Trophoblast cell (in vitro differentiated cells and primary cell): ENCODE results near the gene ZFR2.

Experiments used
- DNase-seq, 2 donors: peaks; one replicate each; pipeline ENCODE4 v3.0.0-alpha.2; 2016
- H2AFZ ChIP-seq: 2 replicates; pipeline ENCODE4 v1.6.1; 2013; ENCODE audit warnings: low read length, moderate library complexity, mild to moderate bottlenecking; ENCODE audit not compliant: insufficient read depth, poor library complexity
- H2AK5ac ChIP-seq: 2 replicates; pipeline ENCODE4 v1.6.1; 2013; ENCODE audit warnings: mild to moderate bottlenecking, low read length
- H2BK120ac ChIP-seq: 2 replicates; pipeline ENCODE4 v1.6.1; 2013; ENCODE audit warnings: low read length, mild to moderate bottlenecking, moderate library complexity; ENCODE audit not compliant: insufficient read depth, poor library complexity
- H2BK12ac ChIP-seq: 2 replicates; pipeline ENCODE4 v1.6.1; 2013; ENCODE audit warnings: mild to moderate bottlenecking, low read length, moderate library complexity
- H2BK5ac ChIP-seq: 2 replicates; pipeline ENCODE4 v1.6.1; 2013; ENCODE audit warnings: low read length, low read depth, moderate library complexity, mild to moderate bottlenecking; ENCODE audit not compliant: poor library complexity
- H3K14ac ChIP-seq: 2 replicates; pipeline ENCODE4 v1.6.1; 2013; ENCODE audit warnings: mild to moderate bottlenecking, low read length
- H3K18ac ChIP-seq: 2 replicates; pipeline ENCODE4 v1.6.1; 2013; ENCODE audit warnings: mild to moderate bottlenecking, low read length
- H3K23ac ChIP-seq: 2 replicates; pipeline ENCODE4 v1.6.1; 2013; ENCODE audit warnings: low read length
- H3K27ac ChIP-seq: 2 replicates; pipeline ENCODE4 v1.5.1; 2013; ENCODE audit warnings: low read depth, mild to moderate bottlenecking, inconsistent platforms, low read length, moderate library complexity
- H3K27me3 ChIP-seq: 2 replicates; pipeline ENCODE4 v1.6.1; 2013; ENCODE audit warnings: inconsistent platforms, mild to moderate bottlenecking, low read length, moderate library complexity; ENCODE audit not compliant: insufficient read depth
- H3K36me3 ChIP-seq, 2 experiments: 1 replicate in 1 of 2; 2 replicates in 1 of 2; pipeline ENCODE4 v1.6.1; 2013; ENCODE audit warnings: low read length in 2 of 2, mild to moderate bottlenecking in 2 of 2, moderate library complexity in 1 of 2; ENCODE audit not compliant: insufficient read depth in 2 of 2, control insufficient read depth in 1 of 2
- H3K4ac ChIP-seq: 2 replicates; pipeline ENCODE4 v1.6.1; 2013; ENCODE audit warnings: low read depth, mild to moderate bottlenecking, low read length, moderate library complexity
- H3K4me1 ChIP-seq, 2 experiments: 1 replicate in 1 of 2; 2 replicates in 1 of 2; pipeline ENCODE4 v1.6.1; 2013; ENCODE audit warnings: low read length in 2 of 2, mild to moderate bottlenecking in 2 of 2, moderate library complexity in 1 of 2; ENCODE audit not compliant: insufficient read depth in 2 of 2, control insufficient read depth in 1 of 2
- H3K4me2 ChIP-seq: 2 replicates; pipeline ENCODE4 v1.6.1; 2013; ENCODE audit warnings: inconsistent platforms, mild to moderate bottlenecking, low read length, moderate library complexity
- H3K4me3 ChIP-seq: 2 replicates; pipeline ENCODE4 v1.5.1; 2013; ENCODE audit warnings: mild to moderate bottlenecking, low read depth, low read length, inconsistent platforms
- H3K79me1 ChIP-seq: one replicate; pipeline ENCODE4 v1.6.1; 2013; ENCODE audit warnings: low read length
- H3K79me2 ChIP-seq: 2 replicates; pipeline ENCODE4 v1.6.1; 2013; ENCODE audit warnings: low read length, mild to moderate bottlenecking; ENCODE audit not compliant: control insufficient read depth, insufficient read depth, poor library complexity
- H3K9ac ChIP-seq: 2 replicates; pipeline ENCODE4 v1.6.1; 2013; ENCODE audit warnings: mild to moderate bottlenecking, low read length
- H3K9me3 ChIP-seq: 2 replicates; pipeline ENCODE4 v1.6.1; 2013; ENCODE audit warnings: low read depth, mild to moderate bottlenecking, control low read depth, inconsistent platforms, low read length; ENCODE audit not compliant: insufficient read depth
- H4K12ac ChIP-seq: 2 replicates; pipeline ENCODE4 v1.6.1; 2013; ENCODE audit warnings: low read depth, mild to moderate bottlenecking, low read length, moderate library complexity
- H4K8ac ChIP-seq: 2 replicates; pipeline ENCODE4 v1.6.1; 2013; ENCODE audit warnings: low read depth, mild to moderate bottlenecking, low read length, moderate library complexity
- H4K91ac ChIP-seq: one replicate; pipeline ENCODE4 v1.6.1; 2013; ENCODE audit warnings: low read depth, mild to moderate bottlenecking, low read length, moderate library complexity
- WGBS: extraction: QIAGEN DNeasy Blood & Tissue Kit; methylation state at CpG from one replicate; pipeline ENCODE4 v1.1.7; 2013; ENCODE audit warnings: missing lambda C conversion rate; ENCODE audit not compliant: insufficient read length, insufficient coverage; ENCODE audit errors: extremely low coverage; 5-methylcytosine and 5-hydroxymethylcytosine counted together

ZFR2 gene

DNA sequence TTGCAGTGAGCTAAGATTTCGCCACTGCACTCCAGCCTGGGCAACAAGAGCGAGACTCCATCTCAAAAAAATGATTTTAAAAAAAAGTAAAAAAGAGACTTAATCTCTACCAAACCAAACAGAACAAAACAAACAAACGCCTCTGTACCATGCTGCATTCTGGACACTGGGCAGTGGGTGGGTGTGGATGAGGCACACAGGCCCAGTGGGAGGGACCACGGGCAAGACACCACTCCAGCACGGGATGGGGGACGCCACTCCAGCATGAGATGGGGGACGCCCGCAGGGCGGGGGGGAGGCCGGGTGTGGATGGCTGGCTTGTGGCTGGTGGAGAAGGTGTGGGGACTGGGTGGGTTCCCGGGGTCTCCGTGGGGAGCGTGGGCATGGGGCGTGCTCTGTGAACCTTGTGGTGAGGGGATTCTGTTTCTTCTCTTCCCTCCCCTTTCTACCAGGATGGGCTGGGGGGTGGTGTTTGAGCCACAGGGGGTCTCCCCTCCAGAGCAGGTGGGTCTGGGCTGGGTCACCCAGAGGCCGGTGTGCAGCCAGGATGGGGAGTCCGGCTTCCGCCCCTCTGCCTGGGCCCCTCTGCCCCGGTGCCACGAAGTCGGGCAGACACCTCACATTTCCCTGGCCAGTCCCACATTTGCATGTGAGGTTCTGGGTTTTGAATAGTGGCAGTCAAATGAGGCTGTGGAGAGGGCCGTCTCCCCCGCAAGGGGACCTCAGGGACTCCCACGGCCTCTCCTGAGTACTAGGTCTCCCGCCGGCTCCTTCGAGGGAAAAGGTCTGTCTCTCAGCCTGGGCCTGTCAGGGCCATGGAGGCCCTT is 58.7 kb downstream of the ZFR2 start:
- H2BK120ac ChIP-seq = no peak overlapping the region
- H4K91ac ChIP-seq = no peak overlapping the region
- no peaks in the 10 kb centered on the region for H3K4me1 ChIP-seq
- H4K8ac ChIP-seq = no peak overlapping the region
- no peak overlapping the region for H2BK5ac ChIP-seq
- no peak overlapping the region for H3K23ac ChIP-seq
- no peak overlapping the region for H3K14ac ChIP-seq
- H3K36me3 ChIP-seq = no peaks in the 10 kb centered on the region
- no peak for DNase-seq
- H3K9me3 ChIP-seq = peaks cover 6% of the 10 kb centered on the region
- no peak overlapping the region for H3K18ac ChIP-seq
- H3K4me3 ChIP-seq = no peak overlapping the region
- H2BK12ac ChIP-seq = no peak overlapping the region
- no peak overlapping the region for H2AFZ ChIP-seq
- H3K79me1 ChIP-seq = no peaks in the 10 kb centered on the region
- WGBS = no CpG with 5 or more reads among the region's 26 CpGs
- no peak overlapping the region for H3K4ac ChIP-seq
- H3K79me2 ChIP-seq = no peaks in the 10 kb centered on the region
- no peak overlapping the region for H3K27ac ChIP-seq
- H3K27me3 ChIP-seq = no peaks in the 10 kb centered on the region
- no peak overlapping the region for H4K12ac ChIP-seq
- H3K4me2 ChIP-seq = no peak overlapping the region
- no peak overlapping the region for H3K9ac ChIP-seq
- no peak overlapping the region for H2AK5ac ChIP-seq

DNA sequence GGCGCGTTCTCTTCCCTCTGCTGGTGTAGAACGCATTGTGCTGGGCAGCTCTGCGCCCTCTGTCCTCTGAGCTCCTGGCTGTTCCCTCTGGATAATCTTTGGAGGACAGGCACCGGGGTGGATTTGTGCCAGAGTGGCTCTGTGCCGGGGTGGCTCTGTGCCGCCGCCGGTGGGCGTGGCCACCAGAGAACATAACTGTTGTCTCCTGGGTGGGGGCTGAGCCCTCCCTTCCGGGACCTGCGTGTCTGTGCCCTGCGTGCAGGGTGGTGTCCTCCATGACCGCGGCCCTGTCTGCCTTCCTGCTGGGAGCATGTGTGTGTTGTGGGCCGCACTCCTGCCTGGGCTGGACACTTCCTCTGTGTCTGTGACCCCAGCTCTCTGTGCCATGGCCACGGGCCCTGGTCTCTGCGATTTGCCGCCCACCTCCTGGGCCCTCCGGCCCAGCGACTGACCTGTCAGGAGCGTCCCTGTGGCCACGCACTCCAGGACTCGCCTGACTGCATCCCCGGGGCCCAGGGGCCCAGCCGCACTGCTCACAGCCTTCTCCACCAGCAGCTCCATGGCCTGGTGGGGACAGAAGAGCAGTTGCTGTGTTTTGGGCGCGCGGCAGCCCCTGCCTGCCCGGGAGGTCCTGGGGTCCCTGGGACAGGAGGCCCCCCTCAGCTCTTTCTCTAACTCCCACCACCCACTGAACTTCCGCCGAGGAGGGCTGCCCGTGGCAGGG is 60.3 kb downstream of the ZFR2 start:
- no peak overlapping the region for H3K23ac ChIP-seq
- DNase-seq = no peak
- no peaks in the 10 kb centered on the region for H3K4me1 ChIP-seq

DNA sequence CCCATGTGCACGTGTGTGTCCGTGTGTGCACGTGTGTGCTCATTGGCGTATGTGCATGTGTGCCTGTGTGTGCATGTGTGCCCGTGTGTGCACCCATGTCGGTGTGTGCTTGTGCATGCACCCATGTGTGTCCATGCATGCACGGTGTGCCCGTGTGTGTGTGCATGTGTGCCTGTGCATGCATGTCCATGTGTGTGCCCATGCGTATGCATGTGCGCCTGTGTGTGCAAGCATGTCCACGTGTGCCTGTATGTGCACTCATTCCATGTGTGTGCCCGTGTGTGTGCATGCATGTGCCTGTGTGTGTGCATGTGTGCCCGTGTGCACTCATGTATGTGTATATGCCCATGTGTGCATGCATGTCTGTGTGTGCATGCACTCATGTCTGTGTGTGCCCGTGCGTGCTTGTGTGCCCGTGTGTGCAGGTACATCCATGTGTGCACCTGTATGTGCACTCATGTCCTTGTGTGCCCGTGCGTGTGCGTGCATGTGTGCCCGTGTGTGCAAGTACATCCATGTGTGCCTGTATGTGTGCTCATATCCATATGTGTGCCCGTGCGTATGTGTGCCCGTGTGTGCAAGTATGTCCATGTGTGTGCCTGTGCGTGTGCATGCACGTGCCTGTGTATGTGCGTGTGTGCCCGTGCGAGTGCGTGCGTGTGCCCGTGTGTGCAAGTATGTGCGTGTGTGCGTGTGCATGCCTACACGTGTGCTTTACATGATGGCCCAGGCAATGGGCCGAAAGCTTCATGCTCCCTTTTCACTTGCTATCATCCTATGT is 61.1 kb downstream of the ZFR2 start:
- no CpG with 5 or more reads among the region's 35 CpGs for WGBS
- no peak overlapping the region for H3K14ac ChIP-seq
- H3K27me3 ChIP-seq = no peaks in the 10 kb centered on the region

More for the DNA sequence above, 60.3 kb downstream of the ZFR2 start:
- H3K18ac ChIP-seq = no peak overlapping the region
- no peak overlapping the region for H3K4me3 ChIP-seq
- peaks cover 6% of the 10 kb centered on the region for H3K9me3 ChIP-seq
- H4K8ac ChIP-seq = no peak overlapping the region
- H3K79me1 ChIP-seq = no peaks in the 10 kb centered on the region
- H3K36me3 ChIP-seq = no peaks in the 10 kb centered on the region
- H4K91ac ChIP-seq = no peak overlapping the region
- no peak overlapping the region for H4K12ac ChIP-seq
- H3K79me2 ChIP-seq = no peaks in the 10 kb centered on the region
- H2BK12ac ChIP-seq = no peak overlapping the region
- H3K9ac ChIP-seq = no peak overlapping the region
- H3K27ac ChIP-seq = no peak overlapping the region
- no peak overlapping the region for H2AK5ac ChIP-seq
- no peaks in the 10 kb centered on the region for H3K27me3 ChIP-seq
- no peak overlapping the region for H3K4me2 ChIP-seq
- no peak overlapping the region for H2BK5ac ChIP-seq
- no peak overlapping the region for H2AFZ ChIP-seq
- H3K14ac ChIP-seq = no peak overlapping the region
- no peak overlapping the region for H3K4ac ChIP-seq
- no CpG with 5 or more reads among the region's 33 CpGs for WGBS
- H2BK120ac ChIP-seq = no peak overlapping the region

DNA sequence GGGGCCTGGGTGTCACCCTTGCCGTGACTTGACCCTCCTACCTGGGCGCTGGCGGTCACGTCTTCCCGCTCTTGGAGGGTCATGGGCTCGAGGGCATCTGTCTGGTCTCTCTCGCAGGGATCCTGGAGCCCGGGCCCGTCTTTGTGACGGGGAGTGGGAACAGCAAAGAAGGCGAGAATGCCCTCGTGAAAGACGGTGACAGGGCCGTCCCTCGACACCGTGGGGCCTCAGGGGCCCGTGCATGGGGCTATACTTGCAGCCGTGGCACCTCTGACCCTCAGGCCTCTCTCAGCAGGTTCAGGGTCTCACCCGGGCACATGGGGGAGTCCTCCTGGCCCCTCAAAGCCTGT is 61.7 kb downstream of the ZFR2 start:
- H3K4ac ChIP-seq = no peak overlapping the region
- WGBS = no CpG with 5 or more reads among the region's 19 CpGs
- H3K18ac ChIP-seq = no peak overlapping the region
- H3K4me2 ChIP-seq = no peak overlapping the region
- H3K4me3 ChIP-seq = no peak overlapping the region
- no peak overlapping the region for H4K12ac ChIP-seq
- no peaks in the 10 kb centered on the region for H3K36me3 ChIP-seq
- no peak overlapping the region for H3K14ac ChIP-seq
- H3K9me3 ChIP-seq = peaks cover 6% of the 10 kb centered on the region
- H2BK5ac ChIP-seq = no peak overlapping the region
- H3K79me2 ChIP-seq = no peaks in the 10 kb centered on the region
- H3K9ac ChIP-seq = no peak overlapping the region
- no peaks in the 10 kb centered on the region for H3K27me3 ChIP-seq
- H3K4me1 ChIP-seq = no peaks in the 10 kb centered on the region
- no peak for DNase-seq
- no peak overlapping the region for H4K8ac ChIP-seq
- H3K23ac ChIP-seq = no peak overlapping the region
- H3K27ac ChIP-seq = no peak overlapping the region
- H2BK120ac ChIP-seq = no peak overlapping the region
- no peak overlapping the region for H2BK12ac ChIP-seq
- no peak overlapping the region for H2AK5ac ChIP-seq
- H3K79me1 ChIP-seq = no peaks in the 10 kb centered on the region
- H2AFZ ChIP-seq = no peak overlapping the region
- no peak overlapping the region for H4K91ac ChIP-seq

More for the DNA sequence above, 61.1 kb downstream of the ZFR2 start:
- H2AK5ac ChIP-seq = no peak overlapping the region
- H3K18ac ChIP-seq = no peak overlapping the region
- no peak overlapping the region for H2BK12ac ChIP-seq
- H3K9me3 ChIP-seq = peaks cover 6% of the 10 kb centered on the region
- H3K79me2 ChIP-seq = no peaks in the 10 kb centered on the region
- no peak overlapping the region for H4K91ac ChIP-seq
- no peak overlapping the region for H2BK5ac ChIP-seq
- H4K8ac ChIP-seq = no peak overlapping the region
- H3K23ac ChIP-seq = no peak overlapping the region
- H4K12ac ChIP-seq = no peak overlapping the region
- no peaks in the 10 kb centered on the region for H3K79me1 ChIP-seq
- H3K4ac ChIP-seq = no peak overlapping the region
- no peak overlapping the region for H3K4me2 ChIP-seq
- H2AFZ ChIP-seq = no peak overlapping the region
- no peak overlapping the region for H3K9ac ChIP-seq
- no peaks in the 10 kb centered on the region for H3K36me3 ChIP-seq
- no peak overlapping the region for H3K27ac ChIP-seq
- no peaks in the 10 kb centered on the region for H3K4me1 ChIP-seq
- DNase-seq = no peak
- peak overlapping the region; percentile 6 for H3K4me3 ChIP-seq
- H2BK120ac ChIP-seq = no peak overlapping the region
